Peyer's patch (tissue), 4 donors: ENCODE measurements around the gene DYNLT5.
"Not testable (repeated sequence)": the region's sequence is repeated elsewhere in the genome, so short reads cannot be mapped to it uniquely, and the experiment has no call there.

ENCODE experiments used
- POLR2A ChIP-seq, 2 donors: fragments of 450-650 bp; IDR thresholded peaks; one replicate each; pipeline ENCODE4 v1.5.1; 2017; ENCODE audit warnings: antibody characterized with exemption in 2 of 2, mild to moderate bottlenecking in 2 of 2, moderate library complexity in 2 of 2
- TF ChIP-seq, protein P1 (sequence below), 6 experiments: fragments of 450-650 bp in 4 of 6; fragments of 200-600 bp in 2 of 6; sonication (generic) in 1 of 6; IDR thresholded peaks; one replicate each; pipeline ENCODE4 v1.5.1; 2017 to 2019; ENCODE audit warnings: antibody characterized with exemption in 6 of 6, mild to moderate bottlenecking in 3 of 6, moderate library complexity in 1 of 6

DNA sequence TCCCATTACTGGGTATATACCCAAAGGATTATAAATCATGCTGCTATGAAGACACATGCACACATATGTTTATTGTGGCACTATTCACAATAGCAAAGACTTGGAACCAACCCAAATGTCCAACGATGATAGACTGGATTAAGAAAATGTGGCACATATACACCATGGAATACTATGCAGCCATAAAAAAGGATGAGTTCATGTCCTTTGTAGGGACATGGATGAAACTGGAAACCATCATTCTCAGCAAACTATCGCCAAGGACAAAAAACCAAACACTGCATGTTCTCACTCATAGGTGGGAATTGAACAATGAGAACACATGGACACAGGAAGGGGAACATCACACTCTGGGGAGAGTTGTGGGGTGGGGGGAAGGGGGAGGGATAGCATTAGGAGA, 33.5 kb downstream of the DYNLT5 start:
- TF ChIP-seq POLR2A (IDR thresholded peaks at IDR 0.05), result not testable (repeated sequence)
- TF ChIP-seq, protein P1, sequence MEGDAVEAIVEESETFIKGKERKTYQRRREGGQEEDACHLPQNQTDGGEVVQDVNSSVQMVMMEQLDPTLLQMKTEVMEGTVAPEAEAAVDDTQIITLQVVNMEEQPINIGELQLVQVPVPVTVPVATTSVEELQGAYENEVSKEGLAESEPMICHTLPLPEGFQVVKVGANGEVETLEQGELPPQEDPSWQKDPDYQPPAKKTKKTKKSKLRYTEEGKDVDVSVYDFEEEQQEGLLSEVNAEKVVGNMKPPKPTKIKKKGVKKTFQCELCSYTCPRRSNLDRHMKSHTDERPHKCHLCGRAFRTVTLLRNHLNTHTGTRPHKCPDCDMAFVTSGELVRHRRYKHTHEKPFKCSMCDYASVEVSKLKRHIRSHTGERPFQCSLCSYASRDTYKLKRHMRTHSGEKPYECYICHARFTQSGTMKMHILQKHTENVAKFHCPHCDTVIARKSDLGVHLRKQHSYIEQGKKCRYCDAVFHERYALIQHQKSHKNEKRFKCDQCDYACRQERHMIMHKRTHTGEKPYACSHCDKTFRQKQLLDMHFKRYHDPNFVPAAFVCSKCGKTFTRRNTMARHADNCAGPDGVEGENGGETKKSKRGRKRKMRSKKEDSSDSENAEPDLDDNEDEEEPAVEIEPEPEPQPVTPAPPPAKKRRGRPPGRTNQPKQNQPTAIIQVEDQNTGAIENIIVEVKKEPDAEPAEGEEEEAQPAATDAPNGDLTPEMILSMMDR (IDR thresholded peaks at IDR 0.05), result not testable (repeated sequence)
